HCT116 (cell line): Measurements from ENCODE around the gene GLIPR1.

ENCODE experiments used
- CEBPB ChIP-seq: IDR thresholded peaks from 2 replicates; pipeline ENCODE4 v1.6.1; 2012; ENCODE audit warnings: low read depth
- CTCF ChIP-seq, 3 experiments: fragments of 200-600 bp in 1 of 3; sonication (generic) in 1 of 3; IDR thresholded peaks in 2 of 3; conservative IDR thresholded peaks in 1 of 3; 2 replicates each; pipeline ENCODE4 v1.5.1; 2012 to 2017; ENCODE audit warnings: low read depth in 2 of 3, low read length in 2 of 3, antibody characterized with exemption in 1 of 3, borderline replicate concordance in 1 of 3, control low read depth in 1 of 3, mild to moderate bottlenecking in 1 of 3, mixed read lengths in 1 of 3, mixed run types in 1 of 3, moderate library complexity in 1 of 3; ENCODE audit not compliant: insufficient read depth in 1 of 3
- EZH2 ChIP-seq: fragments of 200-600 bp; sonication (generic); IDR thresholded peaks from 2 replicates; pipeline ENCODE4 v1.6.1; 2017; ENCODE audit warnings: antibody characterized with exemption, mixed run types
- EZH2phosphoT487 ChIP-seq: fragments of 200-600 bp; IDR thresholded peaks from 2 replicates; pipeline ENCODE4 v1.6.1; 2018; ENCODE audit warnings: antibody characterized with exemption, borderline replicate concordance
- POLR2A ChIP-seq: IDR thresholded peaks from 2 replicates; pipeline ENCODE4 v1.7.0; 2011; ENCODE audit warnings: borderline replicate concordance; ENCODE audit not compliant: insufficient read depth, insufficient read length; ENCODE audit errors: extremely low read depth
- POLR2AphosphoS5 ChIP-seq: IDR thresholded peaks from 2 replicates; pipeline ENCODE4 v1.6.1; 2011; ENCODE audit warnings: mild to moderate bottlenecking, low read depth, low read length, moderate library complexity
- RAD21 ChIP-seq: IDR thresholded peaks from 2 replicates; pipeline ENCODE4 v1.6.1; 2012; ENCODE audit warnings: low read depth, mild to moderate bottlenecking
- REST ChIP-seq: IDR thresholded peaks from 2 replicates; pipeline ENCODE4 v1.6.1; 2012; ENCODE audit warnings: low read depth
- SRF ChIP-seq: IDR thresholded peaks from 2 replicates; pipeline ENCODE4 v1.6.1; 2012; ENCODE audit warnings: low read depth
- YY1 ChIP-seq: IDR thresholded peaks from 2 replicates; pipeline ENCODE4 v1.6.1; 2011; ENCODE audit warnings: low read length, low read depth, moderate library complexity, mild to moderate bottlenecking; ENCODE audit not compliant: insufficient replicate concordance; ENCODE audit errors: extremely low read depth
- ZFX ChIP-seq: fragments of 450-650 bp; IDR thresholded peaks from 2 replicates; pipeline ENCODE4 v1.6.1; 2017

- TF ChIP-seq EZH2phosphoT487 (no peak), YY1 (no peak), EZH2 (no peak), CEBPB (no peak), SRF (no peak), REST (no peak), CTCF (IDR thresholded peaks at IDR 0.05 in 2 of 3, conservative IDR thresholded peaks at IDR 0.05 in 1 of 3; ENCODE audit: borderline replicate concordance in 1 of 3, insufficient read depth in 1 of 3, low read depth in 2 of 3, low read length in 2 of 3) (no peak), POLR2AphosphoS5 (no peak), ZFX (no peak), POLR2A (no peak), RAD21 (no peak)
Measured at GRCh38 chr12:75460204-75460603, 20.4 kb upstream of the GLIPR1 start.
